Midbrain (tissue), 1 donor: ENCODE data around the gene EXT2.

Experiments used
- DNase-seq: peaks from one replicate; lab custom pipeline; 2025; lab: John Stamatoyannopoulos, UW

Gene EXT2

DNA sequence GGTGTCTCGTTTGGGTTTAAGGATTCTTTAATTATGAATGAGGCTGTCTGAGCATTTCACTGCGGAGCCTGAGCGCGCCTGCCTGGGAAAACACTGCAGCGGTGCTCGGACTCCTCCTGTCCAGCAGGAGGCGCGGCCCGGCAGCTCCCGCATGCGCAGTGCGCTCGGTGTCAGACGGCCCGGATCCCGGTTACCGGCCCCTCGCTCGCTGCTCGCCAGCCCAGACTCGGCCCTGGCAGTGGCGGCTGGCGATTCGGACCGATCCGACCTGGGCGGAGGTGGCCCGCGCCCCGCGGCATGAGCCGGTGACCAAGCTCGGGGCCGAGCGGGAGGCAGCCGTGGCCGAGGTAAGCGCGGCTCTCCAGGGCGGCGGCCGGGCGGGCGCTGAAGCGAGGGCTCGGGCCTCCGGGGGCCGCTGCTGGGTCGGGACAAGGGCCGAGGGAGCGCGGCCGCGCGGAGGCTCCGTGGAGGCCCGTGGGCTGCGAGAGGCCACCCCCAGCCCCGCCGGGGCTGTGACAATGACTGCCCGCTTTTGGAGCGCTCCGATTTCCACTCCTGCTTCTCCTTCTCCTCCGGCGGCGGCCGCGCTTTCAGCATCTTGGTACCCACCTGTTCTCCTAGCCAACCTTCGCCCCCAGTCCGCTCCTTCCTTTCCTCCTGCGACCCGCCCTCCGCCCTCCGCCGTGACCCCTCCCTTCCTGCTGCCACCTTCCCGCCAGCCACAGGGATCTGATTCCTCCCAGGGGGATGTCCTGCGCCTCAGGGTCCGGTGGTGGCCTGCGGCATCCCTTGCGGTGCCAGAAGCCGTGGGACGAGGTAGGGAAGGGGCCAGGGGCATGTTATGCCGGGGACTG, at the start of gene EXT2:
Gene EXT2, plus strand, starts transcription at position 173 of the 854 bp plus-strand sequence. CDS start 12,035 bp downstream, outside the sequence.
- peak; percentile 91 for DNase-seq

- no peak for DNase-seq
Observed at GRCh38 chr11:44046182-44046581, 49.3 kb upstream of the EXT2 start.

- no peak for DNase-seq
Observed at GRCh38 chr11:44047298-44047697, 48.2 kb upstream of the EXT2 start.

DNA sequence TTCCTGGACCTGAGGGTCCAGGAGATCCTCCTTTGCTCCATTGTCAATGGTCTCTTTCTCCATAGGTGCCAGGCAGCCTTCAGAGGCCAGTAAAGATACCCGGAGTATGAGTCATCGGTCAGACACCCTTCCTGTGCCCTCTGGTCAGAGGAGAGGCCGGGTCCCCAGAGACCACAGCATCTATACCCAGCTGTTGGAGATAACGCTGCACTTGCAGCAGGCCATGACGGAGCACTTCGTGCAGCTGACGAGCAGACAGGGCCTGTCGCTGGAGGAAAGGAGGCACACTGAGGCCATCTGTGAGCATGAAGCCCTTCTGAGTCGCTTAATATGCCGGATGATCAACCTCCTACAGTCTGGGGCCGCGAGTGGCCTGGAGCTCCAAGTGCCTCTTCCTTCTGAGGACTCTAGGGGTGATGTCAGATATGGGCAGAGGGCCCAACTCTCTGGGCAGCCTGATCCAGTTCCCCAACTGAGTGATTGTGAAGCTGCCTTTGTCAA, 47.5 kb upstream of the EXT2 start, which contains the start of gene ACCSL:
Gene ACCSL, plus strand, starts transcription at position 51 of the 501 bp plus-strand sequence. Its CDS starts 56 bp downstream, at position 107.
- peak; percentile 2 for DNase-seq

GRCh38 chr11:44049832-44050231, 45.6 kb upstream of the EXT2 start:
- no peak for DNase-seq

GRCh38 chr11:44051171-44051570, 44.3 kb upstream of the EXT2 start:
- no peak for DNase-seq

- no peak for DNase-seq
Observed at GRCh38 chr11:44057340-44057739, 38.1 kb upstream of the EXT2 start.

DNA sequence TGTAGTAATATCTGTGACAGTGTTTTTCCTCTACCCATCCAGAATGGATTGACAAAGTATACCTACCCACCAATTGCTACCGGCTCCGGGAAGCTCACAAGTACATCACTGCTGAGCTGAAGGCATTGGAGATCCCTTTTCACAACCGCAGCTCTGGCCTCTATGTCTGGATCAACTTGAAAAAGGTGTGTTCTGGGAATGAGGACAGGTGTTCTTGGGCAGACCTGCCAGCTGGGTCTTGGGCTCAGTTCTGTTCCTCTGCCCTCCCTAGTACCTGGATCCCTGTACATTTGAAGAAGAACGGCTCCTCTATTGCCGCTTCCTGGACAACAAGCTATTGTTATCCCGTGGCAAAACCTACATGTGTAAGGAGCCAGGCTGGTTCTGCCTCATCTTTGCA, 37.2 kb upstream of the EXT2 start:
- DNase-seq: no peak

GRCh38 chr11:44065161-44065661, 30.3 kb upstream of the EXT2 start:
- no peak for DNase-seq

DNA sequence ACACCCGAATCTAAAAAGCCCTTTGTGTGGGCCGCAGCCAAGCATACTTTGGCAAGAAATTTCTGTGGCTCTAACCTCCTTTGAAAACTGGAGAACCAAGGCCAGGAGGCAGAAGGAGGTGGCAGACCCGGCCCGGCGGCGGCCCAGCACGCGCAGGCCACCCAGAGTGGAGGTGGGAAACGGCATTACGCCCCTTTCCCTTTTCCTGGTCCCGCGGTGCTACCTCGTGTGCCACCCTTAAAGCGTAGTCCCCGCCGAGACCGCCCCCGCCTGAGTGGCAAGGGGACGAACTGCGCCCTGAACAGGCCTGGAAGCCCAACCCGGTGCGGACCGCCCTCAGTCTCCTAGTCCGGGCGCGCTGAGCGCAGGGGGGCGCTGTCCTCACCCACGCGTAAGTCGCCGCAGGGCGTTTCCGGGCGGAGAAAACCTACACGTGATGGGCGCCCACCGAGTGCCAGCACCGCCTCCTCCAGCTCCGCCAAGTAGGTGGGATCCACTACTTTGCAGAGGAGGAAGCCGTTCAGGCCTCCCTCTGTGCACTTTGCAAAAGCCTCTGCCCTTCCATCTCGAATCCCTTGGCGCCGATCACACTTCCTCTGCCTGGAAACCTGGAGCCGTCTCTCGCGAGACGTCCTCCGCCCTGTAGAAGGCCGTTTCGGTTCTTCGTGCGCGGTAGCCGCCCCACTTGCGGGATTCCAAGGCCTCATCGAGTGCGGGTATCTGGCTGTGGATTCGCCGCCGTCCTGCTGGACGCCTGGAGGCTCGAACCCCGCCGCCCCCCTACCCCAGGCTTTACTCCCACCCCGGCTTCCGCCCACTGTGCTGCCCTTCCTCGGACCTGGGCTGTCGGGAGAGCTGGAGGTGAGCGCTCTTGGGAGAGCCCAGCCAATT, 29.4 kb upstream of the EXT2 start, which contains the start of gene ACCS:
Gene ACCS, plus strand, starts transcription at position 430 of the 891 bp plus-strand sequence. CDS start 1,358 bp downstream, outside the sequence.
- DNase-seq: peak; percentile 85

DNA sequence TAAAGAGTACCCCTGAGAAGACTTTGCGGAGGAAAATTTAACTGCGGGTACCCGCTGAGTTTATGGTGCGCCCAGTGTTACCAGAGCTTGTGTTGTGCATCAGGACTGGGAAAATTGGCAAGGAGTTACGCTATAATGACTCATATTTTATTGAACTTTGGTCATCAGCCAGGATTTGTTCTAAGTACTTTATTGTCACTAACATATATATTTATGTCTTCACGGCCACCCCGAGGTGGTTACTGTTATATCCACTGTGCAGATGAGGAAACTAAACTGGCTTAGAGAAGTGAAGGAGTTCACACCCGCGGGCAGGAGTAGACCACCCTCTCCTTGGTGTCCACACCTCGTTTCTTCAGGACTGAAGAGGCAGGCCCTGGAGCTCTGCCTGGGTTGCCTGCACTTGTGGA, 28.7 kb upstream of the EXT2 start:
- DNase-seq: no peak

DNA sequence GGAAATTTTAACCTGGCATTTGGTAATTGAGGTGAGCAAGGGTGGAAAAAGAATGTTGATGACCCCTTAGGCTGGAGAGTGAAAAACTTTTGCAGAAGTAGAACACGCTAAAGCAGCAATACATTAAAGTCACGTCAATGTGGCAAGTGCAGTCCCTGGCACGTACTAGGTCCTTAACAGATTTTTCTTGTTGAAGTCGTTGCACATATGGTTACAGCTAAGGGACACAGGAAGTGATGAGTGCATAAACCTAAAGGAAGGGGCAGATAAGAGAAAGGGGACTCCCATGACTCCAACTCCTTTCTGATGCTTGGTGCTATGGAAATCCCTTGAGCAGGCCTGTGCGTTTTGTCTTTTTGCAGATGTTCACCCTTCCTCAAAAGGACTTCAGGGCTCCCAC, 28.2 kb upstream of the EXT2 start:
- no peak for DNase-seq

GRCh38 chr11:44068180-44068579, 27.3 kb upstream of the EXT2 start:
- DNase-seq: no peak

- DNase-seq: no peak
Observed at GRCh38 chr11:44071157-44071556, 24.3 kb upstream of the EXT2 start.

DNA sequence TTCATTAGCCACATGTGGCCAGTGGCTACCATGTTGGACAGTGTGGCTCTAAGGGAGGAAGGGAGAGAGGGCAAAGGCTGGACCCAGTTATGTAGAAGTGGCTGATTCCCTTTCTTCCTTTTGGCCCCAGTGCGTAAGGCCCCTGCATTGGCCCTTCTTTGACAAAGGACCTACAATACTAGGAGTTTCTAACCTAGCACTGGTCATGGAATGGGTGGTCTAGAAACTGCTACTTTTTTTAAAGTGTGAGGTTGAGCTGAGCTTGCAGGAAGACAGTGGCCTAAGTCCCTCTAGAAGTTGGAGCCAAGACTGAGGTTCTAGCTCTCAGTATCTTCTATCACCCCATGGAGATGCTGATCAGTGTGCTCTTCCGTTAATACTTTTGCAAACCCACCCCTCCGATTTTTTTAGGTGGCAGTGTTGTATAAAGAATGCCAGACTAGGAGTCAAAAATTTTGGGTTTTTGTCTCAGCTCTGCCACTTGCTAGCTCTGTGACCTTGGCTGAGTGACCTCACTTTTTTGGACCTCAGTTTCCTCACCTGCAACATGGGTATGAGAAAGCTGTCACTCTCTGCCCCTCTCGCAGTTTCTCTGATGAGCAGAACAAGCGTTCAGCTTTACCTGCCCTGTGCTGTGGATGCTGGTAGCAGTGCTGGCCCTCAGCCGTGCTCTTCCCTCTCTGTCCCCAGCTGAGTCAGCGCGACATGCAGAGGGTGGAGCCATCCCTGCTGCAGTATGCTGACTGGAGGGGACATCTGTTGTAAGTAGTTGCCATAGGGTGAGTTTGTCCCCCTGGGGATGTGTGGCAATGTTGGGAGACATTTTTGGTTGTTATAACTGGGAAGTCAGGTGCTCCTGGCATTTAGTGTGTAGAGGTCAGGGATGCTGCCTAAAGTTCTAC, 22.5 kb upstream of the EXT2 start:
- no peak for DNase-seq

GRCh38 chr11:44078794-44079193, 16.7 kb upstream of the EXT2 start:
- DNase-seq: no peak

- no peak for DNase-seq
Observed at GRCh38 chr11:44079376-44079775, 16.1 kb upstream of the EXT2 start.

- DNase-seq: no peak
Observed at GRCh38 chr11:44080951-44081350, 14.5 kb upstream of the EXT2 start.

DNA sequence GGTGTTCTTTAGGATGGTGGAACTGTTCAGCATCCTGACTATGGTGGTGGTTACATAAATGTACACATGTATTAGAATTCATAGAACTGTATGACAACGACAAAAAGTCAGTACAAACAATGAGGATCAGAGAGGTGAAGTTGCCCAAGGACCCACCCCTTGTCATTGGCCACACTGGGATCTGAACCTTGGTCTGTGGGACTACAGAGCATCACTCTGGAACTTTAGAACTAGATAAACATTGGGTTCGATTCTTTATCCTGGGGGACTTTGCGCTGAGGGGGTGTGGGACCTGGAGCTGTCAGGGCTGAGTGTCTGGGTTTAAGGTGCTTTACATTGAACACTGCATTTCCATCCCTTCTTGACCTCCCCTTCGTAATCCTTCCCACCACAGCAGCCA, 12.8 kb upstream of the EXT2 start:
- no peak for DNase-seq

- DNase-seq: no peak
Observed at GRCh38 chr11:44083433-44083832, 12.0 kb upstream of the EXT2 start.

- DNase-seq: no peak
Observed at GRCh38 chr11:44083906-44084305, 11.6 kb upstream of the EXT2 start.
